Measurements from ENCODE around the gene COL5A3. TPM values are rescaled to one million over a fixed set of nuclear protein-coding genes. Genes with fewer than 3 reads are reported as not detected.

Gene COL5A3
- total and polyA plus RNA-seq, 2 of the 13 experiments (the other 11 are each of a cell fraction or from before 2014, with no cell fraction given) = 0.02 TPM; not detected in 1

GRCh38 chr19:10007371-10008183 lies 2.7 kb downstream of the COL5A3 start (continued):
- TF ChIP-seq ELF4 (CRISPR knock-in tag; IDR thresholded peaks at IDR 0.05; ENCODE audit: borderline replicate concordance) = no peak

DNA sequence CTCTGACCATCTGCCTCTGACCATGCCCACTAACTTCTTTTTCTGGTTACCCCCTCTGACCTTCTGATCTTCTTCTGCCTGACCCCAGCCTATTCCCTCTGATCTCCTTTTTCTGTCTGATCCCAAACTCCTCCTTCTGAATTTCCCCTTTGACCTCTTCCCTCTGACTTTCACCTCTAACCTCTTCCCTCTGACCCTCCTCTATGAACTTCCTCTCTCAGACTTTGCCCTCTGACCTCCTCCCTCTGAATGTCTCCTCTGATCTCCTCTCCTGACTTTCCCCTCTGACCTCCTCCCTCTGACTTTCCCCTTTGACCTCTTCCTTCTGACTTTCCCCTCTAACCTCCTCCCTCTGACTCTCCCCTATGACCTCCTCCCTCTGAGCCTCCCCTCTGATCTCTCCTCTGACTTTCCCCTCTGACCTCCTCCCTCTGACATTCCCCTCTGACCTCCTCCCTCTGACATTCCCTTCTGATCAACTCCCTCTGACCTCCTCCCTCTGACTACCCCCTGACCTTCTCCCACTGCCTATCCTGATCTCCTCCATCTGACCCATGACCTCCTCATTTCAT lies 3.5 kb downstream of the COL5A3 start:
- no peak overlapping the region for H3K4me3 ChIP-seq (replicated peaks in 1 of 3; ENCODE audit: insufficient read depth in 1 of 3, low read depth in 2 of 3, low read length in 3 of 3)
- no peak overlapping the region for H3K4me2 ChIP-seq (ENCODE audit: low read depth, low read length)
- 0 out of 2 replicates have a peak, but pooled peaks cover 2% of the 10 kb centered on the region for H4K20me1 ChIP-seq (ENCODE audit: insufficient read depth, low read length)
- H3K9ac ChIP-seq (ENCODE audit: insufficient read depth, low read depth, low read length) = no peak overlapping the region
- H3K4me1 ChIP-seq (ENCODE audit: insufficient read depth, low read length) = peaks cover 8% of the 10 kb centered on the region
- ATAC-seq (no peak), FAIRE-seq (no peak), DNase-seq (ENCODE audit: low spot score) (no peak)
- POLR2A ChIA-PET = no interaction called here
- no peak overlapping the region for H2AFZ ChIP-seq (ENCODE audit: low read length)
- no peaks in the 10 kb centered on the region for H3K9me3 ChIP-seq (ENCODE audit: low read length)
- no TSS peak for BruUV-seq (replicated peaks)
- H3K27me3 ChIP-seq (ENCODE audit: control insufficient read depth in 1 of 2, insufficient read depth in 2 of 2, low read length in 2 of 2) = peaks cover 0 to 36% of the 10 kb centered on the region in 2 experiments
- no peak for TF ChIP-seq ZNF30 (CRISPR knock-in tag; IDR thresholded peaks at IDR 0.05)
- TF ChIP-seq NFKBIZ (CRISPR knock-in tag; IDR thresholded peaks at IDR 0.05) = no peak
- TF ChIP-seq ZSCAN22 (CRISPR knock-in tag; IDR thresholded peaks at IDR 0.05) = peak; percentile 97
- no peak for TF ChIP-seq PHF8 (CRISPR knock-in tag; IDR thresholded peaks at IDR 0.05)
- no peak for TF ChIP-seq AGO1 (IDR thresholded peaks at IDR 0.05; ENCODE audit: low read depth, low read length, poor library complexity, severe bottlenecking)
- in situ Hi-C loops (cut with HindIII; ENCODE audit: extremely low pct_ligation_motif_present, low pct_unique_long_range_greater_than_20kb) (no loop called here), intact Hi-C loops (cut with micrococcal nuclease; ENCODE audit: unreplicated experiment) (no loop called here)
- H3K79me2 ChIP-seq (ENCODE audit: insufficient read depth, low read length) = no peaks in the 10 kb centered on the region
- CTCF ChIA-PET (ENCODE audit: low intra/inter-chr PET ratio, low total read pairs) = no interaction called here
- H3K36me3 ChIP-seq (replicated peaks in 1 of 2; ENCODE audit: control insufficient read depth in 1 of 2, insufficient read depth in 2 of 2, low read length in 2 of 2) = no peaks in the 10 kb centered on the region
- no peak overlapping the region for H3K27ac ChIP-seq (ENCODE audit: extremely low read length, insufficient read depth, low read length)

DNA sequence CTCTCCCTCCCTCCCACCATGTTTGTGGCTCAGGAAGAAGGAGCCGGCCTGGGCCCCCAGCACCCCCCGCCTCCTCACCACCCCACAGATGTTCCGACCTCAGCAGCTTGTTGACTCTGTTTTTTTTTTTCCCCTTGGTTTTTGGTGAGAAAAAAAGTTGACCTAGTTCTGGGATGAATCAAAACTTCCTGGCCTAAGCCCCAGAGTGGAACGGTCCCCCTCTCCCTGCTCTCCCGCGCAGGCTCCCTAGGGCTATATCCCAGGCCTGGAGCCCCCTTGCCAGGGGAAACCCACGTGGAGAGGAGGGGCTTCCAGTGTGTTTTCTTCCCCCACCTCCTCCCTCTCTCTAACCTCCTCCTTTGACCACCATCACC lies 4.0 kb downstream of the COL5A3 start:
- intact Hi-C loops (cut with micrococcal nuclease; ENCODE audit: unreplicated experiment) = no loop called here
- FAIRE-seq = no peak
- no TSS peak for BruUV-seq (replicated peaks)
- peaks cover 12% of the 10 kb centered on the region for H3K4me1 ChIP-seq (ENCODE audit: insufficient read depth, low read length)
- no peaks in the 10 kb centered on the region for H3K36me3 ChIP-seq (replicated peaks in 1 of 2; ENCODE audit: control insufficient read depth in 1 of 2, insufficient read depth in 2 of 2, low read length in 2 of 2)
- WGBS (ENCODE audit: low lambda C conversion rate) = 39% methylated on average over 7 of the region's 7 CpGs
- POLR2A ChIA-PET = no interaction called here
- in situ Hi-C loops (cut with HindIII; ENCODE audit: extremely low pct_ligation_motif_present, low pct_unique_long_range_greater_than_20kb) = no loop called here
- no peak overlapping the region for H3K4me2 ChIP-seq (ENCODE audit: low read depth, low read length)
- H3K27ac ChIP-seq (ENCODE audit: extremely low read length, insufficient read depth, low read length) = no peak overlapping the region
- no peak overlapping the region for H3K9ac ChIP-seq (ENCODE audit: insufficient read depth, low read depth, low read length)
- CTCF ChIA-PET (ENCODE audit: low intra/inter-chr PET ratio, low total read pairs) = no interaction called here
- H2AFZ ChIP-seq (ENCODE audit: low read length) = no peak overlapping the region
- no peaks in the 10 kb centered on the region for H3K9me3 ChIP-seq (ENCODE audit: low read length)
- no peaks in the 10 kb centered on the region for H3K79me2 ChIP-seq (ENCODE audit: insufficient read depth, low read length)
- H4K20me1 ChIP-seq (ENCODE audit: insufficient read depth, low read length) = 0 out of 2 replicates have a peak, but pooled peaks cover 2% of the 10 kb centered on the region
- peaks cover 0 to 31% of the 10 kb centered on the region in 2 experiments for H3K27me3 ChIP-seq (ENCODE audit: control insufficient read depth in 1 of 2, insufficient read depth in 2 of 2, low read length in 2 of 2)
- no peak for DNase-seq (ENCODE audit: low spot score)
- ATAC-seq = no peak
- H3K4me3 ChIP-seq (replicated peaks in 1 of 3; ENCODE audit: insufficient read depth in 1 of 3, low read depth in 2 of 3, low read length in 3 of 3) = no peak overlapping the region
- TF ChIP-seq RFX1 (IDR thresholded peaks at IDR 0.05) (no peak), KAT2B (IDR thresholded peaks at IDR 0.05; ENCODE audit: borderline replicate concordance, low read depth, low read length) (no peak), ZNF589 (CRISPR knock-in tag; conservative IDR thresholded peaks at IDR 0.05) (no peak), BORCS8-MEF2B (CRISPR knock-in tag; IDR thresholded peaks at IDR 0.05) (no peak), SIN3A (IDR thresholded peaks at IDR 0.05; ENCODE audit: borderline replicate concordance, low read depth, low read length) (no peak), SCMH1 (CRISPR knock-in tag; IDR thresholded peaks at IDR 0.05; ENCODE audit: borderline replicate concordance) (no peak), ZNF333 (CRISPR knock-in tag; IDR thresholded peaks at IDR 0.05; ENCODE audit: borderline replicate concordance) (no peak), FOXA3 (CRISPR knock-in tag; IDR thresholded peaks at IDR 0.05) (no peak), SSRP1 (CRISPR knock-in tag; IDR thresholded peaks at IDR 0.05) (no peak), ZNF7 (CRISPR knock-in tag; IDR thresholded peaks at IDR 0.05) (no peak)
- TF ChIP-seq, protein P1, sequence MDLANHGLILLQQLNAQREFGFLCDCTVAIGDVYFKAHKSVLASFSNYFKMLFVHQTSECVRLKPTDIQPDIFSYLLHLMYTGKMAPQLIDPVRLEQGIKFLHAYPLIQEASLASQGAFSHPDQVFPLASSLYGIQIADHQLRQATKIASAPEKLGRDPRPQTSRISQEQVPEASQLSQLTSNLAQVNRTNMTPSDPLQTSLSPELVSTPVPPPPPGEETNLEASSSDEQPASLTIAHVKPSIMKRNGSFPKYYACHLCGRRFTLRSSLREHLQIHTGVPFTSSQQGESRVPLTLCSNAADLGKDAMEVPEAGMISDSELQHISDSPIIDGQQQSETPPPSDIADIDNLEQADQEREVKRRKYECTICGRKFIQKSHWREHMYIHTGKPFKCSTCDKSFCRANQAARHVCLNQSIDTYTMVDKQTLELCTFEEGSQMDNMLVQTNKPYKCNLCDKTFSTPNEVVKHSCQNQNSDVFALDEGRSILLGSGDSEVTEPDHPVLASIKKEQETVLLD (CRISPR knock-in tag; IDR thresholded peaks at IDR 0.05; ENCODE audit: low read depth) = no peak
